Stimulated activated naive B cell treated with anti-CD40 and anti-IgM and Interleukin-4, amounts not matched to agents 10 μg/mL and 1 μg/mL and 100 μg/mL, for 72 hours (primary cell): ENCODE data around the gene HDGFL1.

ENCODE experiments used
- ATAC-seq, 2 donors: fragments of 150-1000 bp; cut with Tn5 transposase; replicated peaks; 2 replicates each; pipeline ENCODE4 v1.10.0; 2021; ENCODE audit warnings: moderate library complexity in 1 of 2
- DNase-seq: peaks from one replicate; pipeline ENCODE4 v3.0.0; 2021
- H3K27ac Mint-ChIP-seq: one replicate; pipeline ENCODE4 v1.8.0; 2022; ENCODE audit warnings: mild to moderate bottlenecking, mixed read lengths
- H3K27me3 Mint-ChIP-seq, 2 donors: one replicate each; pipeline ENCODE4 v1.8.0; 2022; ENCODE audit warnings: mixed read lengths in 2 of 2
- H3K36me3 Mint-ChIP-seq, 2 donors: one replicate each; pipeline ENCODE4 v1.8.0; 2022; ENCODE audit warnings: mixed read lengths in 2 of 2, mild to moderate bottlenecking in 1 of 2
- H3K4me1 Mint-ChIP-seq, 2 donors: one replicate each; pipeline ENCODE4 v1.8.0; 2022; ENCODE audit warnings: mixed read lengths in 2 of 2, mild to moderate bottlenecking in 1 of 2
- H3K4me3 Mint-ChIP-seq, 2 donors: one replicate each; pipeline ENCODE4 v1.8.0; 2022; ENCODE audit warnings: mild to moderate bottlenecking in 2 of 2, mixed read lengths in 2 of 2, moderate library complexity in 1 of 2
- H3K9me3 Mint-ChIP-seq, 2 donors: one replicate each; pipeline ENCODE4 v1.8.0; 2022; ENCODE audit warnings: mixed read lengths in 2 of 2, mild to moderate bottlenecking in 1 of 2

HDGFL1 gene

DNA sequence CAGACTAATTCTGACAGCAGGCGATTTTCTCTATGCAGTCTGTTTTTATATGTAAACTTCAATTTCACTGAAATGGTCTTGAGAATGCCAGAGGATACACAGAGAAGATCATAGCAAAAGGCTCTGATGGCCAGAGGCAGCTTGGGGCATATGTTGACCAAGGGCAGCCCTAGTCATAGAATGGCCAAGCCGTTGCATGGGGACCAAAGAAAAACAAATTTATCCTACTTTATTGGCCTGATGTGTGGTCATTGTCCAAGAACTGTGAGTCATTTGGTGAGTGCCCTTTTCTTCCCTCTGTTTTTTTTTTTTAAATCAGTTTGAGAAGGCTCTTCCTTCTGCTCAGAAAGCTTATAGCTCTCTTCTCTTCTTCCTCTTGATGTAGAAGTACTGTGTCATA is 5.8 kb downstream of the HDGFL1 start:
- no peak overlapping the region for H3K27ac Mint-ChIP-seq
- no peak for DNase-seq
- no peaks in the 10 kb centered on the region for H3K36me3 Mint-ChIP-seq
- H3K27me3 Mint-ChIP-seq, result no peaks in the 10 kb centered on the region
- H3K4me3 Mint-ChIP-seq, result no peak overlapping the region
- no peak for ATAC-seq
- no peaks in the 10 kb centered on the region for H3K9me3 Mint-ChIP-seq
- H3K4me1 Mint-ChIP-seq, result no peaks in the 10 kb centered on the region

GRCh38 chr6:22579439-22579838 is 10.1 kb downstream of the HDGFL1 start:
- Mint-ChIP-seq H3K4me3 (no peak overlapping the region), H3K9me3 (no peaks in the 10 kb centered on the region), H3K27me3 (no peaks in the 10 kb centered on the region), H3K36me3 (no peaks in the 10 kb centered on the region), H3K4me1 (no peaks in the 10 kb centered on the region), H3K27ac (no peak overlapping the region)
- DNase-seq (no peak), ATAC-seq (no peak)

DNA sequence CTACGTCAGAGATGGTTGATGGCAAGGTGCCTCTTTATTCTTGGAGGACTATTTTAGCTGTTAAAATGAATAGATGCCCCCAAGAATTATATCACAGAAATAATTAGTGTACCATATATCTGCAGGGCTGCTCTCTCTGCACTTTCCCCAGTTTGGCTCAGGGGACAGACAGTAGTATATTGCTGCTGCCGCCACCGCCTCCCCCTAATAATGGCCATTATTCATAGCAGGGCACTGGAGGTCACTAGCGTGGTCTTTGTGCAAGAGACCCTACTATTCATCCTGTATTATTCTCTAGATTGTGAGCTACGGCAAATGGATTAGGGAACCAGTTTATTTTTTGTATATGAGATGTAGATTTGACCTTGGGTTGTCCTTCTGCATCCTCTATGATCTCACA is 11.0 kb downstream of the HDGFL1 start:
- Mint-ChIP-seq H3K27ac (no peak overlapping the region), H3K36me3 (no peaks in the 10 kb centered on the region), H3K4me3 (no peak overlapping the region), H3K9me3 (no peaks in the 10 kb centered on the region), H3K27me3 (no peaks in the 10 kb centered on the region), H3K4me1 (no peaks in the 10 kb centered on the region)
- no peak for DNase-seq
- ATAC-seq, result no peak

GRCh38 chr6:22582417-22583205 is 13.2 kb downstream of the HDGFL1 start:
- Mint-ChIP-seq H3K9me3 (no peaks in the 10 kb centered on the region), H3K36me3 (no peaks in the 10 kb centered on the region), H3K27ac (no peak overlapping the region), H3K27me3 (no peaks in the 10 kb centered on the region), H3K4me3 (no peak overlapping the region), H3K4me1 (no peaks in the 10 kb centered on the region)
- DNase-seq (no peak), ATAC-seq (no peak)

- Mint-ChIP-seq H3K9me3 (no peaks in the 10 kb centered on the region), H3K36me3 (no peaks in the 10 kb centered on the region), H3K4me1 (no peaks in the 10 kb centered on the region), H3K27me3 (no peaks in the 10 kb centered on the region), H3K4me3 (no peak overlapping the region), H3K27ac (no peak overlapping the region)
- ATAC-seq, result no peak
- DNase-seq, result no peak
Measured at GRCh38 chr6:22583230-22583629, 13.9 kb downstream of the HDGFL1 start.

- Mint-ChIP-seq H3K4me1 (no peaks in the 10 kb centered on the region), H3K27ac (no peak overlapping the region), H3K27me3 (no peaks in the 10 kb centered on the region), H3K4me3 (no peak overlapping the region), H3K36me3 (no peaks in the 10 kb centered on the region), H3K9me3 (no peaks in the 10 kb centered on the region)
- ATAC-seq, result no peak
- DNase-seq, result no peak
Measured at GRCh38 chr6:22583927-22584326, 14.6 kb downstream of the HDGFL1 start.

DNA sequence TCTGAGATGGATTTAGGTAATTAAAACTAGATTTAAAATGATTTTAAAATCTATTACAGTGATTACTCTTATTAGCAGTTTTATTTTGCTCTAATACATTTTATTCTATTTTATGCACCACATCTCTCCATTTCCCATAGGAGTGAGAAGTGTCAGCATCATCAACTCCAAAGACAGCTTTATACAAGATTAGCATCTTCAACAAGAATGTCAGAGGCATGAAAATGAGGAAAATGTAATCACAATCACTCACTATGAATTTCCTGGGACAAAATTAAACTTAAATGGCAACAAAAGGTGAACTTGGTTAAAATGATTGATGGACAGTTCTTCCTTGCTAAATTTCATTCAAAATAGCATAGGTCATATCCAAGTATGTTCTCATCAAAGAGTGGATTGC is 19.8 kb downstream of the HDGFL1 start:
- Mint-ChIP-seq H3K36me3 (no peaks in the 10 kb centered on the region), H3K9me3 (peaks cover 1 to 3% of the 10 kb centered on the region in 2 donors), H3K4me1 (no peaks in the 10 kb centered on the region), H3K27ac (no peak overlapping the region), H3K4me3 (no peak overlapping the region), H3K27me3 (no peaks in the 10 kb centered on the region)
- no peak for DNase-seq
- ATAC-seq, result no peak

GRCh38 chr6:22590423-22590822 is 21.1 kb downstream of the HDGFL1 start:
- no peaks in the 10 kb centered on the region for H3K27me3 Mint-ChIP-seq
- H3K27ac Mint-ChIP-seq, result no peak overlapping the region
- peaks cover 1 to 3% of the 10 kb centered on the region in 2 donors for H3K9me3 Mint-ChIP-seq
- H3K4me1 Mint-ChIP-seq, result no peaks in the 10 kb centered on the region
- H3K36me3 Mint-ChIP-seq, result no peaks in the 10 kb centered on the region
- no peak overlapping the region for H3K4me3 Mint-ChIP-seq
- DNase-seq (no peak), ATAC-seq (no peak)

GRCh38 chr6:22593895-22594294 is 24.5 kb downstream of the HDGFL1 start:
- Mint-ChIP-seq H3K27ac (no peak overlapping the region), H3K36me3 (no peaks in the 10 kb centered on the region), H3K4me1 (no peaks in the 10 kb centered on the region), H3K27me3 (no peaks in the 10 kb centered on the region), H3K4me3 (no peak overlapping the region), H3K9me3 (peaks cover 1 to 3% of the 10 kb centered on the region in 2 donors)
- ATAC-seq, result no peak
- no peak for DNase-seq

DNA sequence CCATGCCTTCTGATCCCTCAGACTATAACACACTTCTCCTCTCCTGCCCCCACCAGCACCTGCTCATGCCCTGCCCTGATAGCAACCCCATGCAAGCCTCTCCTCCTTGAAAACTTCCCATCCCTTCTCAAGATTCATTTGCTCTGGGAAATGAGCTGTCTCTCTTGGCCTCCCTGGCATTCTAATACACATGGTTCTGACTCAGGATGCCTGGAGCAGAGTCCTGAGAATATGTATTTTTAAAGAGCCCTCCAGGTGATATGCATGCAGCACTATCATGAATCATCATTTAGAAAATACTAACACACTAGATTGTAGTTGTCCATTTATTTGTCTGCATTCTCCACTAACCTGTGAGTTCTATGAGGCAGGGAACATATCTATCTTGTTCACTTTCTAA is 26.6 kb downstream of the HDGFL1 start:
- DNase-seq, result no peak
- H3K27ac Mint-ChIP-seq, result no peak overlapping the region
- ATAC-seq, result no peak
- no peak overlapping the region for H3K4me3 Mint-ChIP-seq
- H3K9me3 Mint-ChIP-seq, result peaks cover 1 to 3% of the 10 kb centered on the region in 2 donors
- no peaks in the 10 kb centered on the region for H3K27me3 Mint-ChIP-seq
- no peaks in the 10 kb centered on the region for H3K4me1 Mint-ChIP-seq
- H3K36me3 Mint-ChIP-seq, result no peaks in the 10 kb centered on the region

DNA sequence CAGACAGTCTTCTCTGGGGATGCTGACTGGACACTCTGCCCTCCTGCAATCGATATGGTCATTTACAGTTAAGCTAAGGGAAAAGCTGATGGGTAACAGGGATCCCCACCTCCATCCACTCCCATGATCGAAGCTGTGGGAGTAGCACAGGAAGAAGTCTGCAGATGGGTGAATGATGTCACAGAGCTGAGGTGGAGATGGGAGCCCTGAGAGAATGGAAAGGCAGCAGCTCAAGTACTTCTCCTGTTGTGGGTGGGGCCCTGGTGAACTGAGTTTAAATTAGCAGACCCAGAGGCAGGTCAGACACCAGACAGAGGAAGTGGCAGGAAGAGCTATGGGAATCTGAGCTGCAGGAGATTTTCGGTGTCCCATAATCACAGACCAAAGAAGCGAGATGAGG is 29.0 kb downstream of the HDGFL1 start:
- no peaks in the 10 kb centered on the region for H3K36me3 Mint-ChIP-seq
- H3K27me3 Mint-ChIP-seq, result no peaks in the 10 kb centered on the region
- H3K4me3 Mint-ChIP-seq, result no peak overlapping the region
- peaks cover 0 to 6% of the 10 kb centered on the region in 2 donors for H3K9me3 Mint-ChIP-seq
- DNase-seq (no peak), ATAC-seq (no peak)
- no peak overlapping the region for H3K27ac Mint-ChIP-seq
- H3K4me1 Mint-ChIP-seq, result no peaks in the 10 kb centered on the region

DNA sequence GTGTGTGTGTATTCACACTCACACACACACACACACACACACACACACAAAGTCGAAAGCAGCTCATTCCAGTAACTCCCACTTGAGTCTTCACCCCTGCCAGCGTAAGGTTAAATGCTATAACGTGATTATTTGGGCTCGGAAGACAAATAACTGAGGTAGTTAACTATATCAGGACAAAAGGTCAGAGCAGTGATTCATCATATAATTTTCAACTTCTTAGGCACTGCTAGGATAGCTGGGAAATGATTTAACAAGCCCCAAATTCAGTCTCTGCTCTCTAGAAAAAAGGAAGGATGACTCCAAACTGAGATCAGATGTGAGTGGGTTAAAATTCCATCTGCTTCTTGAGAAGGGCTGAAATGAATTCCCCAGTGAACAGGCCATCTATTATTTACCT is 30.7 kb downstream of the HDGFL1 start:
- Mint-ChIP-seq H3K9me3 (peaks cover 0 to 6% of the 10 kb centered on the region in 2 donors), H3K27me3 (no peaks in the 10 kb centered on the region), H3K36me3 (no peaks in the 10 kb centered on the region), H3K27ac (no peak overlapping the region), H3K4me3 (no peak overlapping the region), H3K4me1 (no peaks in the 10 kb centered on the region)
- DNase-seq (no peak), ATAC-seq (no peak)

DNA sequence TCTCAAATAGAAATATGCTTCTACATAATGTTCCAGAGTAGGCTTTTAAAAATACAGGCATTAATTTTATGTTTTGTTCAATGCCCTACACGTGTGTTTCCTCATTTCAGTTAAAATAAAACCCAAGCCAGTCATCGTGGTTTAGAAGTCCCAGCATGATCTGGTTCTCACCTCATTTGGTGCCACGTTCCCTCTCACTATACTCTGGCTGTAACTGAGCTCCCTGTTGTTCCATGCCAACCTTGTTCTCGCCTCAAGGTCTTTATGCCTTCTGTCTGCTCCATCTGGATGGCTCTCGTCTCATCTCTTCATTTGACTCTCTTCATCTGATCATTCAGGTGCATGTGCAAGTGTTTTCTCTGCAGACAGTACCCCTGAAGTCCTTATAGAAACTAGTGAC is 32.6 kb downstream of the HDGFL1 start:
- Mint-ChIP-seq H3K4me1 (no peaks in the 10 kb centered on the region), H3K27ac (no peak overlapping the region), H3K4me3 (no peak overlapping the region), H3K9me3 (peaks cover 0 to 6% of the 10 kb centered on the region in 2 donors), H3K36me3 (no peaks in the 10 kb centered on the region), H3K27me3 (no peaks in the 10 kb centered on the region)
- DNase-seq (no peak), ATAC-seq (no peak)

- ATAC-seq (no peak), DNase-seq (no peak)
- Mint-ChIP-seq H3K36me3 (no peaks in the 10 kb centered on the region), H3K4me3 (no peak overlapping the region), H3K27ac (no peak overlapping the region), H3K9me3 (peaks cover 0 to 6% of the 10 kb centered on the region in 2 donors), H3K4me1 (no peaks in the 10 kb centered on the region), H3K27me3 (no peaks in the 10 kb centered on the region)
Measured at GRCh38 chr6:22605736-22606135, 36.4 kb downstream of the HDGFL1 start.

GRCh38 chr6:22610127-22610526 is 40.8 kb downstream of the HDGFL1 start:
- Mint-ChIP-seq H3K4me1 (no peaks in the 10 kb centered on the region), H3K9me3 (no peaks in the 10 kb centered on the region), H3K4me3 (no peak overlapping the region), H3K36me3 (no peaks in the 10 kb centered on the region), H3K27ac (no peak overlapping the region), H3K27me3 (no peaks in the 10 kb centered on the region)
- ATAC-seq (no peak), DNase-seq (no peak)

DNA sequence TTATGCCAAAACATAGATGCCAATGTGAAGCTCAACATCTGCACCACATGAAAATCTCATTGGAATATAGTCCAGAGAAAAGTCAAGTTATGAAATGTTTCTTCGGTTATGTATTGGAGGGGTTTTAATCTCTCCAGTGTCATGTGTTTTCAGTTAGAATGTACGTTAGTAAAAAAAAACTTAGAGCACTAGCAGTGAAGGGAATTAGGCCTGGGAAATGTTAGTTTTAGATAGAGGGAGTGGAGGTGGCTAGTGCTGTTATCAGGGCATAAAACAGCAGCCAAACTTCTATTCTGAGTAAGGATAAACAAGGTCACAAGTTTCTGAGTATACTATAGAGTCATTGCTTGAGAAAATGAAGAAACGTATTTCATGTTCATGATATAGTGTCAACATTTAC is 42.9 kb downstream of the HDGFL1 start:
- no peaks in the 10 kb centered on the region for H3K4me1 Mint-ChIP-seq
- no peak overlapping the region for H3K27ac Mint-ChIP-seq

More for the DNA sequence above, 42.9 kb downstream of the HDGFL1 start:
- ATAC-seq (no peak), DNase-seq (no peak)
- Mint-ChIP-seq H3K36me3 (no peaks in the 10 kb centered on the region), H3K9me3 (no peaks in the 10 kb centered on the region), H3K27me3 (no peaks in the 10 kb centered on the region), H3K4me3 (no peak overlapping the region)
